SK-N-SH (cell line): ENCODE measurements around the gene RYR3. TPM values are rescaled to one million over a fixed set of nuclear protein-coding genes. Genes with fewer than 3 reads are reported as not detected.

Experiments used
- CTCF ChIA-PET: fragments of 300-600, 350-600 bp; formaldehyde crosslinking; extraction: SDS; loops from one replicate; lab custom pipeline; 2021; lab: Yijun Ruan, JAX
- POLR2A ChIA-PET: fragments of 350-600 bp; sonication (Branson Sonifier 250); formaldehyde crosslinking; extraction: SDS; loops from one replicate; lab custom pipeline; 2020; ENCODE audit warnings: antibody characterized with exemption, inconsistent platforms; lab: Yijun Ruan, JAX
- DNase-seq: peaks from one replicate; pipeline ENCODE4 v3.0.0; 2012
- H2AFZ ChIP-seq: fragments of 200-600 bp; sonication (generic); 2 replicates; pipeline ENCODE4 v1.8.1; 2016; ENCODE audit warnings: antibody characterized with exemption, mild to moderate bottlenecking, low read depth
- H3F3A ChIP-seq: fragments of 200-600 bp; sonication (generic); replicated peaks from 2 replicates; pipeline ENCODE3; 2016; ENCODE audit warnings: antibody characterized with exemption, mild to moderate bottlenecking; ENCODE audit not compliant: insufficient read depth
- H3K27ac ChIP-seq, 2 experiments: fragments of 200-500 bp in 1 of 2; fragments of 200-600 bp in 1 of 2; sonication (Bioruptor generic) in 1 of 2; sonication (generic), shearing (Covaris generic) in 1 of 2; 2 replicates each; pipeline versions ENCODE4 v1.5.1 to v1.6.1; 2014 to 2016; ENCODE audit warnings: low read depth in 2 of 2, inconsistent platforms in 1 of 2, low read length in 1 of 2, mild to moderate bottlenecking in 1 of 2, mixed read lengths in 1 of 2
- H3K27me3 ChIP-seq: fragments of 200-600 bp; sonication (generic), shearing (Covaris generic); 2 replicates; pipeline ENCODE4 v1.6.1; 2016; ENCODE audit warnings: mixed run types; ENCODE audit not compliant: insufficient read depth
- H3K36me3 ChIP-seq, 2 experiments: fragments of 200-500 bp in 1 of 2; fragments of 200-600 bp in 1 of 2; sonication (Bioruptor generic) in 1 of 2; sonication (generic) in 1 of 2; replicated peaks in 1 of 2; 2 replicates each; pipeline versions ENCODE3 to v1.5.1; 2014 to 2016; ENCODE audit warnings: low read length in 1 of 2, mild to moderate bottlenecking in 1 of 2; ENCODE audit not compliant: insufficient read depth in 2 of 2, control insufficient read depth in 1 of 2
- H3K4me1 ChIP-seq, 2 experiments: fragments of 200-500 bp in 1 of 2; fragments of 200-600 bp in 1 of 2; sonication (Bioruptor generic) in 1 of 2; sonication (generic), shearing (Covaris generic) in 1 of 2; 2 replicates each; pipeline versions ENCODE4 v1.5.1 to v1.6.1; 2014 to 2016; ENCODE audit warnings: low read depth in 1 of 2, low read length in 1 of 2, mixed run types in 1 of 2; ENCODE audit not compliant: insufficient read depth in 2 of 2, control insufficient read depth in 1 of 2
- H3K4me2 ChIP-seq: fragments of 200-600 bp; sonication (generic), shearing (Covaris generic); 2 replicates; pipeline ENCODE4 v1.6.1; 2017; ENCODE audit warnings: mixed run types
- H3K4me3 ChIP-seq, 2 experiments: fragments of 200-500 bp in 1 of 2; fragments of 200-600 bp in 1 of 2; sonication (Bioruptor generic) in 1 of 2; sonication (generic), shearing (Covaris generic) in 1 of 2; 2 replicates each; pipeline versions ENCODE4 v1.5.1 to v1.8.1; 2014 to 2016; ENCODE audit warnings: low read depth in 2 of 2, inconsistent platforms in 1 of 2, low read length in 1 of 2, mild to moderate bottlenecking in 1 of 2, mixed read lengths in 1 of 2, moderate library complexity in 1 of 2
- H3K79me2 ChIP-seq: fragments of 200-600 bp; sonication (generic); 2 replicates; pipeline ENCODE4 v1.8.1; 2017; ENCODE audit warnings: mild to moderate bottlenecking; ENCODE audit not compliant: insufficient read depth
- H3K9ac ChIP-seq: fragments of 200-600 bp; sonication (generic); 2 replicates; pipeline ENCODE4 v1.6.1; 2017; ENCODE audit warnings: mixed run types
- H3K9me2 ChIP-seq: fragments of 200-600 bp; sonication (generic); 2 replicates; pipeline ENCODE4 v1.6.1; 2017; ENCODE audit warnings: mixed run types
- H3K9me3 ChIP-seq: fragments of 200-600 bp; sonication (generic); 2 replicates; pipeline ENCODE4 v1.6.1; 2017; ENCODE audit warnings: mixed run types, mild to moderate bottlenecking, moderate library complexity
- H4K20me1 ChIP-seq: fragments of 200-600 bp; sonication (generic); 2 replicates; pipeline ENCODE4 v1.6.1; 2017; ENCODE audit warnings: mild to moderate bottlenecking, mixed run types; ENCODE audit not compliant: insufficient read depth
- CHD2 ChIP-seq: fragments of 150-350 bp; IDR thresholded peaks from 2 replicates; pipeline ENCODE4 v1.6.1; 2018; ENCODE audit warnings: low read length; ENCODE audit not compliant: partially characterized antibody
- EP300 ChIP-seq, 2 experiments: IDR thresholded peaks; 2 replicates each; pipeline versions ENCODE4 v1.4.0 to v1.6.1; 2012; ENCODE audit warnings: borderline replicate concordance in 1 of 2, low read depth in 1 of 2, low read length in 1 of 2
- EZH2phosphoT487 ChIP-seq: fragments of 200-600 bp; sonication (generic); IDR thresholded peaks from 2 replicates; pipeline ENCODE4 v1.6.1; 2017; ENCODE audit warnings: low read depth, mixed run types, mild to moderate bottlenecking, antibody characterized with exemption, moderate library complexity, borderline replicate concordance
- FOSL2 ChIP-seq: IDR thresholded peaks from 2 replicates; pipeline ENCODE4 v1.4.0; 2012; ENCODE audit warnings: low read depth, mild to moderate bottlenecking, moderate library complexity, borderline replicate concordance
- GABPA ChIP-seq: IDR thresholded peaks from 2 replicates; pipeline ENCODE4 v1.4.0; 2012; ENCODE audit warnings: low read depth, mild to moderate bottlenecking
- GATA2 ChIP-seq: sonication (generic); formaldehyde crosslinking; IDR thresholded peaks from 2 replicates; pipeline ENCODE4 v1.5.0; 2020; ENCODE audit warnings: mild to moderate bottlenecking, missing genetic modification reagents
- MAX ChIP-seq: IDR thresholded peaks from 2 replicates; pipeline ENCODE4 v1.4.0; 2012; ENCODE audit warnings: low read depth
- MEF2A ChIP-seq: IDR thresholded peaks from 2 replicates; pipeline ENCODE4 v1.4.0; 2012; ENCODE audit warnings: low read depth, borderline replicate concordance
- NRF1 ChIP-seq: IDR thresholded peaks from 2 replicates; pipeline ENCODE4 v1.6.1; 2012; ENCODE audit warnings: low read depth, mild to moderate bottlenecking, low read length
- POLR2AphosphoS5 ChIP-seq: IDR thresholded peaks from 2 replicates; pipeline ENCODE4 v1.6.1; 2012; ENCODE audit warnings: low read depth, low read length
- RAD21 ChIP-seq: IDR thresholded peaks from 2 replicates; pipeline ENCODE4 v1.6.1; 2012; ENCODE audit warnings: mild to moderate bottlenecking, low read length
- RXRA ChIP-seq: IDR thresholded peaks from 2 replicates; pipeline ENCODE4 v1.4.0; 2012; ENCODE audit warnings: low read depth, mild to moderate bottlenecking, borderline replicate concordance
- TCF12 ChIP-seq: IDR thresholded peaks from 2 replicates; pipeline ENCODE4 v1.4.0; 2012
- USF1 ChIP-seq: IDR thresholded peaks from 2 replicates; pipeline ENCODE4 v1.4.0; 2012; ENCODE audit warnings: low read depth, borderline replicate concordance
- USF2 ChIP-seq: fragments of 150-350 bp; IDR thresholded peaks from 2 replicates; pipeline ENCODE4 v1.6.1; 2017; ENCODE audit warnings: antibody characterized with exemption, low read length, low read depth, borderline replicate concordance
- WGBS: methylation state at CpG from one replicate; pipeline ENCODE4 v1.1.6; 2017; ENCODE audit warnings: low lambda C conversion rate; 5-methylcytosine and 5-hydroxymethylcytosine counted together
- polyA plus RNA-seq, 3 experiments: library from polyadenylated mRNA; depleted of rRNA; stranded (reverse); fragments of >200 nt; gene quantifications; 2 replicates each; pipeline ENCODE4 v1.2.3, GENCODE V29; 2012
- TF ChIP-seq, protein P1 (sequence below): IDR thresholded peaks from 2 replicates; pipeline ENCODE4; 2012
- TF ChIP-seq, protein P2 (sequence below): IDR thresholded peaks from 2 replicates; pipeline ENCODE4 v1.6.1; 2012; ENCODE audit warnings: mild to moderate bottlenecking, low read depth, low read length, moderate library complexity
- TF ChIP-seq, protein P3 (sequence below): fragments of 150-350 bp; IDR thresholded peaks from 2 replicates; pipeline ENCODE4 v1.6.1; 2016; ENCODE audit warnings: mild to moderate bottlenecking, low read depth, low read length
- TF ChIP-seq, protein P4 (sequence below): IDR thresholded peaks from 2 replicates; pipeline ENCODE4 v1.4.0; 2012; ENCODE audit warnings: low read depth, borderline replicate concordance

RYR3 gene
- polyA plus RNA-seq, 1 of the 3 experiments (the other 2 are of a cell fraction), result 0.02 TPM

DNA sequence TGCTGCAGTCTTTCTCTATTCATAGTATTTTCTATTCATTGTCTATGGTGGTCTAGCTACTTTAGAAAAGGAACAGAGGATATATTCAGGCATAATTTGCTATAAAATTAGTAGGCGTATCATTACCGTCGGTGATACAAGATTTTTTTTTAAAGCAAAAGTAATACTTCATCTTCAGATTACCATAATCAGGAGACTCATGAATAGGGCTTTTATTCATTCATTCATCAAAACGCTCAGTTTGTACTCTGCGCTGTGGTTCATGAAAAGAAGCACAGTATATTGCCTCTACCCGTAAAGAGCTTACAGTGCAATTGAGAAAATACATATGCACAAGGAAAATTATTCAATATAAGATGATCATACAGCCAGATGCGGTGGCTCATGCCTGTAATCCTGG is 520.9 kb downstream of the RYR3 start:
- Histone ChIP-seq H3K27ac (no peak overlapping the region), H3K9ac (no peak overlapping the region), H3K27me3 (no peaks in the 10 kb centered on the region), H3K9me2 (no peaks in the 10 kb centered on the region), H3K4me3 (no peak overlapping the region), H3K36me3 (no peaks in the 10 kb centered on the region), H3F3A (no peaks in the 10 kb centered on the region), H3K4me1 (peaks cover 0 to 2% of the 10 kb centered on the region in 2 experiments; a peak in 1 of 4 replicates), H3K9me3 (no peaks in the 10 kb centered on the region), H3K4me2 (no peak overlapping the region), H2AFZ (no peak overlapping the region), H3K79me2 (no peaks in the 10 kb centered on the region), H4K20me1 (no peaks in the 10 kb centered on the region)
- DNase-seq, result no peak
- POLR2A ChIA-PET, result no interaction called here
- TF ChIP-seq NRF1, result no peak
- no peak for TF ChIP-seq EZH2phosphoT487
- TF ChIP-seq, protein P1, sequence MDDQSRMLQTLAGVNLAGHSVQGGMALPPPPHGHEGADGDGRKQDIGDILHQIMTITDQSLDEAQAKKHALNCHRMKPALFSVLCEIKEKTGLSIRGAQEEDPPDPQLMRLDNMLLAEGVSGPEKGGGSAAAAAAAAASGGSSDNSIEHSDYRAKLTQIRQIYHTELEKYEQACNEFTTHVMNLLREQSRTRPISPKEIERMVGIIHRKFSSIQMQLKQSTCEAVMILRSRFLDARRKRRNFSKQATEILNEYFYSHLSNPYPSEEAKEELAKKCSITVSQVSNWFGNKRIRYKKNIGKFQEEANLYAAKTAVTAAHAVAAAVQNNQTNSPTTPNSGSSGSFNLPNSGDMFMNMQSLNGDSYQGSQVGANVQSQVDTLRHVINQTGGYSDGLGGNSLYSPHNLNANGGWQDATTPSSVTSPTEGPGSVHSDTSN, result no peak
- TF ChIP-seq USF2, result no peak
- TF ChIP-seq RAD21, result no peak
- TF ChIP-seq FOSL2, result no peak
- TF ChIP-seq, protein P2, sequence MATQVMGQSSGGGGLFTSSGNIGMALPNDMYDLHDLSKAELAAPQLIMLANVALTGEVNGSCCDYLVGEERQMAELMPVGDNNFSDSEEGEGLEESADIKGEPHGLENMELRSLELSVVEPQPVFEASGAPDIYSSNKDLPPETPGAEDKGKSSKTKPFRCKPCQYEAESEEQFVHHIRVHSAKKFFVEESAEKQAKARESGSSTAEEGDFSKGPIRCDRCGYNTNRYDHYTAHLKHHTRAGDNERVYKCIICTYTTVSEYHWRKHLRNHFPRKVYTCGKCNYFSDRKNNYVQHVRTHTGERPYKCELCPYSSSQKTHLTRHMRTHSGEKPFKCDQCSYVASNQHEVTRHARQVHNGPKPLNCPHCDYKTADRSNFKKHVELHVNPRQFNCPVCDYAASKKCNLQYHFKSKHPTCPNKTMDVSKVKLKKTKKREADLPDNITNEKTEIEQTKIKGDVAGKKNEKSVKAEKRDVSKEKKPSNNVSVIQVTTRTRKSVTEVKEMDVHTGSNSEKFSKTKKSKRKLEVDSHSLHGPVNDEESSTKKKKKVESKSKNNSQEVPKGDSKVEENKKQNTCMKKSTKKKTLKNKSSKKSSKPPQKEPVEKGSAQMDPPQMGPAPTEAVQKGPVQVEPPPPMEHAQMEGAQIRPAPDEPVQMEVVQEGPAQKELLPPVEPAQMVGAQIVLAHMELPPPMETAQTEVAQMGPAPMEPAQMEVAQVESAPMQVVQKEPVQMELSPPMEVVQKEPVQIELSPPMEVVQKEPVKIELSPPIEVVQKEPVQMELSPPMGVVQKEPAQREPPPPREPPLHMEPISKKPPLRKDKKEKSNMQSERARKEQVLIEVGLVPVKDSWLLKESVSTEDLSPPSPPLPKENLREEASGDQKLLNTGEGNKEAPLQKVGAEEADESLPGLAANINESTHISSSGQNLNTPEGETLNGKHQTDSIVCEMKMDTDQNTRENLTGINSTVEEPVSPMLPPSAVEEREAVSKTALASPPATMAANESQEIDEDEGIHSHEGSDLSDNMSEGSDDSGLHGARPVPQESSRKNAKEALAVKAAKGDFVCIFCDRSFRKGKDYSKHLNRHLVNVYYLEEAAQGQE, result no peak
- no peak for TF ChIP-seq MEF2A
- TF ChIP-seq EP300 (IDR thresholded peaks at IDR 0.05; ENCODE audit: borderline replicate concordance in 1 of 2, low read depth in 1 of 2, low read length in 1 of 2), result no peak
- no peak for TF ChIP-seq GATA2 (CRISPR knock-in tag)
- TF ChIP-seq, protein P3, sequence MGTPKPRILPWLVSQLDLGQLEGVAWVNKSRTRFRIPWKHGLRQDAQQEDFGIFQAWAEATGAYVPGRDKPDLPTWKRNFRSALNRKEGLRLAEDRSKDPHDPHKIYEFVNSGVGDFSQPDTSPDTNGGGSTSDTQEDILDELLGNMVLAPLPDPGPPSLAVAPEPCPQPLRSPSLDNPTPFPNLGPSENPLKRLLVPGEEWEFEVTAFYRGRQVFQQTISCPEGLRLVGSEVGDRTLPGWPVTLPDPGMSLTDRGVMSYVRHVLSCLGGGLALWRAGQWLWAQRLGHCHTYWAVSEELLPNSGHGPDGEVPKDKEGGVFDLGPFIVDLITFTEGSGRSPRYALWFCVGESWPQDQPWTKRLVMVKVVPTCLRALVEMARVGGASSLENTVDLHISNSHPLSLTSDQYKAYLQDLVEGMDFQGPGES, result no peak
- TF ChIP-seq TCF12, result no peak
- TF ChIP-seq RXRA, result no peak
- TF ChIP-seq POLR2AphosphoS5, result no peak
- no peak for TF ChIP-seq USF1
- TF ChIP-seq GABPA, result no peak
- TF ChIP-seq, protein P4, sequence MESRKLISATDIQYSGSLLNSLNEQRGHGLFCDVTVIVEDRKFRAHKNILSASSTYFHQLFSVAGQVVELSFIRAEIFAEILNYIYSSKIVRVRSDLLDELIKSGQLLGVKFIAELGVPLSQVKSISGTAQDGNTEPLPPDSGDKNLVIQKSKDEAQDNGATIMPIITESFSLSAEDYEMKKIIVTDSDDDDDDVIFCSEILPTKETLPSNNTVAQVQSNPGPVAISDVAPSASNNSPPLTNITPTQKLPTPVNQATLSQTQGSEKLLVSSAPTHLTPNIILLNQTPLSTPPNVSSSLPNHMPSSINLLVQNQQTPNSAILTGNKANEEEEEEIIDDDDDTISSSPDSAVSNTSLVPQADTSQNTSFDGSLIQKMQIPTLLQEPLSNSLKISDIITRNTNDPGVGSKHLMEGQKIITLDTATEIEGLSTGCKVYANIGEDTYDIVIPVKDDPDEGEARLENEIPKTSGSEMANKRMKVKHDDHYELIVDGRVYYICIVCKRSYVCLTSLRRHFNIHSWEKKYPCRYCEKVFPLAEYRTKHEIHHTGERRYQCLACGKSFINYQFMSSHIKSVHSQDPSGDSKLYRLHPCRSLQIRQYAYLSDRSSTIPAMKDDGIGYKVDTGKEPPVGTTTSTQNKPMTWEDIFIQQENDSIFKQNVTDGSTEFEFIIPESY, result no peak
- TF ChIP-seq MAX, result no peak
- no peak for TF ChIP-seq CHD2
- CTCF ChIA-PET, result interaction anchor here (1.6 kb wide), 1 partner anchor 94 kb away, joined by 3 read pairs; no protein-coding TSS in a partner anchor
- 82% methylated on average over 7 of the region's 7 CpGs for WGBS
